A549 (cell line): Measurements from ENCODE around the gene YPEL1. TPM values are rescaled to one million over a fixed set of nuclear protein-coding genes. Genes with fewer than 3 reads are reported as not detected.

Experiments used
- ATAC-seq, 2 experiments: fragments of 200-7000 bp in 1 of 2; fragments of >200 bp in 1 of 2; cut with Nextera tagmentation in 1 of 2; cut with Tn5 transposase in 1 of 2; 3 replicates each; pipeline versions ENCODE4 v1.8.0 to v1.9.1; 2018 to 2020; ENCODE audit warnings: mild to moderate bottlenecking in 1 of 2, moderate library complexity in 1 of 2
- CTCF ChIA-PET: fragments of 300-600 bp; sonication (Branson Sonifier 250); formaldehyde crosslinking; extraction: SDS; loops from one replicate; lab custom pipeline; 2021; ENCODE audit warnings: antibody characterized with exemption, inconsistent platforms; lab: Yijun Ruan, JAX
- POLR2A ChIA-PET: fragments of 350-600 bp; formaldehyde crosslinking; extraction: SDS; loops from one replicate; lab custom pipeline; 2021; ENCODE audit warnings: antibody characterized with exemption, inconsistent platforms; lab: Yijun Ruan, JAX
- DNase-seq, 2 experiments: peaks; one replicate each; pipeline versions ENCODE4 v3.0.0 to v3.0.0-alpha.2; 2011 to 2016; ENCODE audit warnings: low read depth in 1 of 2, low spot score in 1 of 2
- FAIRE-seq: peaks from 2 replicates; lab custom pipeline; 2011; peaks lifted over from hg19 to GRCh38; lab: Jason Lieb, UNC
- H3K27ac ChIP-seq, 2 experiments: fragments of >200 bp; sonication (Bioruptor Twin); formaldehyde crosslinking; 3 replicates each; pipeline ENCODE4 v1.5.1; 2016 to 2017
- H3K4me1 ChIP-seq: fragments of >200 bp; sonication (Bioruptor Twin); formaldehyde crosslinking; 3 replicates; pipeline ENCODE4 v1.6.1; 2016
- H3K4me2 ChIP-seq: fragments of >200 bp; sonication (Bioruptor Twin); formaldehyde crosslinking; 3 replicates; pipeline ENCODE4 v1.6.1; 2016
- H3K4me3 ChIP-seq: fragments of >200 bp; sonication (Bioruptor Twin); formaldehyde crosslinking; 3 replicates; pipeline ENCODE4 v1.5.1; 2016
- H3K9me3 ChIP-seq: fragments of >200 bp; sonication (Bioruptor Twin); formaldehyde crosslinking; 3 replicates; pipeline ENCODE4 v1.6.1; 2016
- CBX8 ChIP-seq: fragments of 200-600 bp; sonication (generic); IDR thresholded peaks from 2 replicates; pipeline ENCODE4 v1.6.1; 2016
- EHMT2 ChIP-seq: fragments of 200-600 bp; sonication (generic); IDR thresholded peaks from 2 replicates; pipeline ENCODE4 v1.6.1; 2016; ENCODE audit warnings: antibody characterized with exemption, low read depth, mild to moderate bottlenecking, moderate library complexity
- ELK1 ChIP-seq: fragments of 150-350 bp; IDR thresholded peaks from 2 replicates; pipeline ENCODE4 v1.6.1; 2014; ENCODE audit warnings: low read depth, mild to moderate bottlenecking, low read length
- ESRRA ChIP-seq: fragments of 150-350 bp; IDR thresholded peaks from 2 replicates; pipeline ENCODE4 v1.6.1; 2014; ENCODE audit warnings: mild to moderate bottlenecking, low read length, borderline replicate concordance
- FOSL2 ChIP-seq, 2 experiments: fragments of 450-650 bp in 1 of 2; fragments of >200 bp in 1 of 2; sonication (Bioruptor Twin) in 1 of 2; formaldehyde crosslinking; IDR thresholded peaks; 2 replicates each; pipeline versions ENCODE4 v1.5.0 to v1.6.1; 2016 to 2020; ENCODE audit warnings: mild to moderate bottlenecking in 1 of 2, moderate library complexity in 1 of 2
- FOXS1 ChIP-seq: fragments of 250-450 bp; sonication (Bioruptor Pico); IDR thresholded peaks from 2 replicates; pipeline ENCODE4 v1.5.0; 2020; ENCODE audit warnings: mild to moderate bottlenecking, moderate library complexity
- GATA3 ChIP-seq: IDR thresholded peaks from 2 replicates; pipeline ENCODE4 v1.6.1; 2012; ENCODE audit warnings: borderline replicate concordance
- HMGXB4 ChIP-seq: fragments of 250-450 bp; sonication (Bioruptor Pico); IDR thresholded peaks from 2 replicates; pipeline ENCODE4 v1.5.0; 2021; ENCODE audit warnings: mild to moderate bottlenecking, moderate library complexity, borderline replicate concordance
- HOXB5 ChIP-seq: fragments of 250-450 bp; sonication (Bioruptor Pico); IDR thresholded peaks from 2 replicates; pipeline ENCODE4 v1.5.0; 2020; ENCODE audit warnings: mild to moderate bottlenecking, moderate library complexity
- JUN ChIP-seq, 2 experiments: fragments of >200 bp; sonication (Bioruptor Twin); formaldehyde crosslinking; IDR thresholded peaks; 2 replicates in 1 of 2; 3 replicates in 1 of 2; pipeline ENCODE4 v1.6.1; 2016 to 2017
- JUNB ChIP-seq: fragments of >200 bp; sonication (Bioruptor Twin); formaldehyde crosslinking; IDR thresholded peaks from 2 replicates; pipeline ENCODE4 v1.6.1; 2016
- KDM1A ChIP-seq: fragments of 200-600 bp; sonication (generic); IDR thresholded peaks from 2 replicates; pipeline ENCODE4 v1.6.1; 2016; ENCODE audit warnings: low read depth, mild to moderate bottlenecking
- MYC ChIP-seq: IDR thresholded peaks from 2 replicates; pipeline ENCODE4 v1.6.1; 2012; ENCODE audit warnings: mild to moderate bottlenecking, inconsistent platforms, low read length, improper control_type of control experiment, borderline replicate concordance
- NFE2L2 ChIP-seq: fragments of 150-350 bp; conservative IDR thresholded peaks from 2 replicates; pipeline ENCODE4 v1.6.1; 2014; ENCODE audit warnings: low read length
- PHF8 ChIP-seq: fragments of 200-600 bp; sonication (generic); IDR thresholded peaks from 2 replicates; pipeline ENCODE4 v1.6.1; 2016; ENCODE audit warnings: low read depth, mild to moderate bottlenecking, antibody characterized with exemption, moderate library complexity, borderline replicate concordance
- RARB ChIP-seq: fragments of 250-450 bp; sonication (Bioruptor Pico); IDR thresholded peaks from 2 replicates; pipeline ENCODE4 v1.8.0; 2021; ENCODE audit warnings: mild to moderate bottlenecking, moderate library complexity
- RNF2 ChIP-seq: fragments of 200-600 bp; sonication (generic); IDR thresholded peaks from 2 replicates; pipeline ENCODE4 v1.6.1; 2016; ENCODE audit warnings: low read depth, mild to moderate bottlenecking, antibody characterized with exemption, moderate library complexity, borderline replicate concordance
- SREBF2 ChIP-seq: fragments of 450-650 bp; IDR thresholded peaks from 2 replicates; pipeline ENCODE4 v1.6.1; 2014; ENCODE audit warnings: mild to moderate bottlenecking, moderate library complexity
- TP53 ChIP-seq: fragments of 250-450 bp; sonication (Bioruptor Pico); IDR thresholded peaks from 2 replicates; pipeline ENCODE4 v1.5.0; 2021; ENCODE audit warnings: mild to moderate bottlenecking, moderate library complexity
- USF2 ChIP-seq: fragments of 450-650 bp; IDR thresholded peaks from 2 replicates; pipeline ENCODE4 v1.6.1; 2014; ENCODE audit warnings: antibody characterized with exemption
- ZC3H11A ChIP-seq: fragments of 450-650 bp; IDR thresholded peaks from 2 replicates; pipeline ENCODE4 v1.6.1; 2014; ENCODE audit warnings: antibody characterized with exemption, mild to moderate bottlenecking
- ZNF302 ChIP-seq: fragments of 250-450 bp; sonication (Bioruptor Pico); IDR thresholded peaks from 2 replicates; pipeline ENCODE4 v1.9.0; 2021; ENCODE audit warnings: inconsistent platforms, mild to moderate bottlenecking, moderate library complexity
- WGBS: methylation state at CpG from one replicate; pipeline ENCODE4 v1.1.6; 2017; ENCODE audit errors: missing lambda C conversion rate; 5-methylcytosine and 5-hydroxymethylcytosine counted together
- polyA plus RNA-seq, 4 experiments: library from polyadenylated mRNA; depleted of rRNA in 3 of 4; stranded (reverse); fragments of >200 nt; fragmentation: RNase III in 1 of 4; extraction: RNeasy Plus Mini Kit Qiagen cat#74134 plus additional on column Dnase treatment in 1 of 4; gene quantifications; 2 replicates in 3 of 4; 3 replicates in 1 of 4; pipeline ENCODE4 v1.2.3, GENCODE V29; 2011 to 2017

Gene YPEL1
- polyA plus RNA-seq, 2 of the 4 experiments (the other 2 are of a cell fraction), result 0.22 to 0.59 TPM

- H3K4me3 ChIP-seq, result no peak overlapping the region
- no peak overlapping the region for H3K27ac ChIP-seq
- CTCF ChIA-PET, result interaction anchor here (1.5 kb wide), 1 partner anchor 176 kb away, joined by 5 read pairs; no protein-coding TSS in a partner anchor
- H3K4me1 ChIP-seq, result no peaks in the 10 kb centered on the region
- no peak overlapping the region for H3K4me2 ChIP-seq
- WGBS, result 94% methylated on average over 13 of the region's 15 CpGs
- no peak for TF ChIP-seq RNF2
- TF ChIP-seq NFE2L2, result no peak
- no peak for TF ChIP-seq FOSL2 (IDR thresholded peaks at IDR 0.05)
- no peak for TF ChIP-seq FOSL2 (CRISPR knock-in tag; IDR thresholded peaks at IDR 0.05)
- no peak for TF ChIP-seq TP53 (CRISPR knock-in tag)
- no peak for TF ChIP-seq RARB (CRISPR knock-in tag)
- no peak for TF ChIP-seq SREBF2
- no peak for TF ChIP-seq ZC3H11A
- no peak for TF ChIP-seq ESRRA
- TF ChIP-seq FOXS1, result no peak
- no peak for TF ChIP-seq USF2
- TF ChIP-seq HOXB5, result no peak
- no peak for TF ChIP-seq HMGXB4
- TF ChIP-seq JUN (IDR thresholded peaks at IDR 0.05), result no peak
- TF ChIP-seq GATA3, result no peak
- no peak for TF ChIP-seq JUNB
- TF ChIP-seq KDM1A, result no peak
- TF ChIP-seq EHMT2, result no peak
- no peak for TF ChIP-seq PHF8
- POLR2A ChIA-PET, result no interaction called here
- FAIRE-seq (no peak), ATAC-seq (no peak), DNase-seq (no peak)
- H3K9me3 ChIP-seq, result no peaks in the 10 kb centered on the region
These were observed 26.5 kb upstream of the YPEL1 start for GRCh38 chr22:21761994-21762680.

GRCh38 chr22:21761086-21761485 is 25.5 kb upstream of the YPEL1 start:
- ChIA-PET CTCF (interaction anchor here (0.8 kb wide), 1 partner anchor 177 kb away, joined by 3 read pairs; no protein-coding TSS in a partner anchor), POLR2A (no interaction called here)
- H3K4me1 ChIP-seq, result no peaks in the 10 kb centered on the region
- H3K27ac ChIP-seq, result no peak overlapping the region
- H3K4me3 ChIP-seq, result no peak overlapping the region
- H3K9me3 ChIP-seq, result no peaks in the 10 kb centered on the region
- FAIRE-seq, result no peak
- no peak for DNase-seq
- TF ChIP-seq FOXS1 (no peak), MYC (no peak), HOXB5 (no peak), ELK1 (no peak), KDM1A (no peak), CBX8 (no peak), PHF8 (no peak), EHMT2 (no peak), ZNF302 (no peak), JUNB (no peak), NFE2L2 (no peak), USF2 (no peak), RARB (CRISPR knock-in tag) (no peak), GATA3 (no peak)
- TF ChIP-seq, all 56 proteins: peak for 0
- 94% methylated on average over 2 of the region's 2 CpGs for WGBS
- ATAC-seq, result no peak
- no peak overlapping the region for H3K4me2 ChIP-seq
